GM13977 (cell line): ENCODE results near the gene MTFP1.
A peak's percentile ranks its signal among the peaks of the same experiment; 100 is the strongest.
"Not testable (repeated sequence)": the region's sequence is repeated elsewhere in the genome, so short reads cannot be mapped to it uniquely, and the experiment has no call there.

ENCODE experiments used
- DNase-seq: peaks from one replicate; pipeline ENCODE4 v3.0.0; 2012; ENCODE audit warnings: low spot score
- in situ Hi-C: fragments of 300-500 bp; cut with MboI; formaldehyde crosslinking; loops from one replicate; pipeline ENCODE4 v1.12.0; 2022; ENCODE audit warnings: low sequenced_read_pairs, low pct_unique_long_range_greater_than_20kb, mixed read lengths, inconsistent platforms; ENCODE audit not compliant: unreplicated experiment
- TF ChIP-seq, protein P1 (sequence below): IDR thresholded peaks from 2 replicates; pipeline ENCODE4 v1.5.1; 2012; ENCODE audit warnings: mild to moderate bottlenecking, control low read depth; ENCODE audit not compliant: insufficient read depth; ENCODE audit errors: extremely low read depth, missing control alignments

Gene MTFP1

DNA sequence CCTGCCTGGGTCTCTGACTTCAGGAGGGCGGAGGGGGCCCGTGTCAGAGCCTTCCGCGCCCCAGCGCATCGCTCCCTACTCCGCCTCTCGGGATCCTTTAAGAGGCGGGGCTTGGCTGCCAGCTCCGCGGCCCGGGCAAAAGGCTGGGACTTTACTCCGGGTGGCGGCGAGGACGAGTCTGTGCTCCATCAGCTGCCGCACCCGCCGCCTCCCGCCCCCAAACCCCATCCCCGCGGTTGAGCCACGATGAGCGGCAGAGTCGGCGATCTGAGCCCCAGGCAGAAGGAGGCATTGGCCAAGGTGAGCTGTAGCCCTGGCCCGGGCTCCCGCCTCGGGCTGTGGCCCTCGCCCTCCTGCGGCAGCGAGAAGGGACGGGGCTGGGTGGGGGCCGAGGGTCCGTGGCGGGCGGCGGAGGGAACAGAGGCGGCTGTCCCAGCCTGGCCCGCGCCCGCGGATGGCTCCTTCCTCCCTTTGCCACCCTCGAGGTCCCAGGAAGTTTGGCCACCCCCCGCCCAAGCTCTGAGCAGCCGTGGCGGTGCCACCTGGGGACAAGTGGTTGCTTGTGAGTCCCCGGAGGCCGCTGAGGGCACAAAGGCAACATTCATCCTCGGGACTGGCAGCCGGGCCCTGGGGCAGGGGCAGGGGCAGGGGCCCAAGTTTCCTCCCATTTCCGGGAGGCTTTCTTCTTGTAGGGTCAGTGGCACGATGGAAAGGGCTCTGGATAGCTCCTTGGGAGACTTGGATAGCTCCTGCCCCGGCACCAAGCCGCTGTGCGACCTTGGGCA lies 28.5 kb upstream of the MTFP1 start, which contains the start of gene SEC14L2:
Gene SEC14L2, plus strand, starts transcription at position 148 of the 785 bp plus-strand sequence. Its CDS starts 99 bp downstream, at position 247.
- TF ChIP-seq, protein P1, sequence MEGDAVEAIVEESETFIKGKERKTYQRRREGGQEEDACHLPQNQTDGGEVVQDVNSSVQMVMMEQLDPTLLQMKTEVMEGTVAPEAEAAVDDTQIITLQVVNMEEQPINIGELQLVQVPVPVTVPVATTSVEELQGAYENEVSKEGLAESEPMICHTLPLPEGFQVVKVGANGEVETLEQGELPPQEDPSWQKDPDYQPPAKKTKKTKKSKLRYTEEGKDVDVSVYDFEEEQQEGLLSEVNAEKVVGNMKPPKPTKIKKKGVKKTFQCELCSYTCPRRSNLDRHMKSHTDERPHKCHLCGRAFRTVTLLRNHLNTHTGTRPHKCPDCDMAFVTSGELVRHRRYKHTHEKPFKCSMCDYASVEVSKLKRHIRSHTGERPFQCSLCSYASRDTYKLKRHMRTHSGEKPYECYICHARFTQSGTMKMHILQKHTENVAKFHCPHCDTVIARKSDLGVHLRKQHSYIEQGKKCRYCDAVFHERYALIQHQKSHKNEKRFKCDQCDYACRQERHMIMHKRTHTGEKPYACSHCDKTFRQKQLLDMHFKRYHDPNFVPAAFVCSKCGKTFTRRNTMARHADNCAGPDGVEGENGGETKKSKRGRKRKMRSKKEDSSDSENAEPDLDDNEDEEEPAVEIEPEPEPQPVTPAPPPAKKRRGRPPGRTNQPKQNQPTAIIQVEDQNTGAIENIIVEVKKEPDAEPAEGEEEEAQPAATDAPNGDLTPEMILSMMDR: no peak
- in situ Hi-C loops: loop anchor here (25.0 kb wide), 1 partner anchor 285 kb away; no protein-coding TSS in a partner anchor
- DNase-seq: peak; percentile 46

DNA sequence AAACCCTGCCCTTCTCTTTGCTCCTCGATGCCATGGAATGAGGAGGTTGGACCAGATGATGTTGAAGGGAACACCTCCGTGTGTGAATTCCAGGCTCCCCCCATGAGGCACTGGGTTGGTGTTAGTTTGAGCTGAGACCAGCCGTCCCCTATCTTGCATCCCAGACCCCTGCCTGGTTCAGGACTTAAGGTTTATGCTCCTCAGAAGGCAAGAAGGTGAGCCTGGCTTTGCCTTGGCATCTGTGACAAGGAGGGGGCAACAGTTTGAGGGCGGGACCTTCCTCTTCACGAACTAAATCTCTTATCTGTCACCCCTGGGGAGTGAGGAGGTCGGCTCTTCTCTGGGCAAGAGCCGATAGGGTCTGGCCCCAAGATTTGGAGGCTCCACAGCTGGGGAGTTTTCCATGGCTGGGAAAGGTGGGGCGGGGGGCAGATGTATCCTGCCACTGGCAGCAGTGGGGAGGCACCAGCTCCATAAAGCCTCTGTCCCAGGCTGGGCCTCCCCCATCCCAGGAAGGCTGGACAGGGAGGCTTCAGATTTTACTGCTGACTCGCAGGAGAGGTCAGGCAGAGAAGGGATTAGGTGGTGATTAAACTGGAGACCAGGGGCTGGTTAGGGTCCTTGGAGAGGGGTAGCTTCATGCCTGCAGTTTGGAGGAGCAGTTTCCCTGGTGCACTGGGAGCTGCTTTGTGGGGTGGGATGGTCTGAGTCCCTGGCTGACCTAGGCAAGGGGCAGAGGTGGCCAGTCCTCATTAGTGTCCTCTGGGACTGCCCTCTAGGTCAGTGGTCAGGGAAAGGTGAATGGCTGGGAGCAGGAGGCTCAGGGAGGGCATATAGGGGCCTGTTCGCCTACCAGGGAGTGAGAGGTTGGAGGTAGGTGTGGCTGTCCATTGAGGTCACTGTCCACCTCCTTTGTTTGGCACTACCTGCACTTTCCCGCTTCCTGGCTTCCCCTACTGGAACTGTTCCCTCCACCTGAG lies 27.6 kb upstream of the MTFP1 start:
- no peak for DNase-seq
- TF ChIP-seq, protein P1: no peak
- in situ Hi-C loops: loop anchor here (25.0 kb wide), 1 partner anchor 286 kb away; no protein-coding TSS in a partner anchor

DNA sequence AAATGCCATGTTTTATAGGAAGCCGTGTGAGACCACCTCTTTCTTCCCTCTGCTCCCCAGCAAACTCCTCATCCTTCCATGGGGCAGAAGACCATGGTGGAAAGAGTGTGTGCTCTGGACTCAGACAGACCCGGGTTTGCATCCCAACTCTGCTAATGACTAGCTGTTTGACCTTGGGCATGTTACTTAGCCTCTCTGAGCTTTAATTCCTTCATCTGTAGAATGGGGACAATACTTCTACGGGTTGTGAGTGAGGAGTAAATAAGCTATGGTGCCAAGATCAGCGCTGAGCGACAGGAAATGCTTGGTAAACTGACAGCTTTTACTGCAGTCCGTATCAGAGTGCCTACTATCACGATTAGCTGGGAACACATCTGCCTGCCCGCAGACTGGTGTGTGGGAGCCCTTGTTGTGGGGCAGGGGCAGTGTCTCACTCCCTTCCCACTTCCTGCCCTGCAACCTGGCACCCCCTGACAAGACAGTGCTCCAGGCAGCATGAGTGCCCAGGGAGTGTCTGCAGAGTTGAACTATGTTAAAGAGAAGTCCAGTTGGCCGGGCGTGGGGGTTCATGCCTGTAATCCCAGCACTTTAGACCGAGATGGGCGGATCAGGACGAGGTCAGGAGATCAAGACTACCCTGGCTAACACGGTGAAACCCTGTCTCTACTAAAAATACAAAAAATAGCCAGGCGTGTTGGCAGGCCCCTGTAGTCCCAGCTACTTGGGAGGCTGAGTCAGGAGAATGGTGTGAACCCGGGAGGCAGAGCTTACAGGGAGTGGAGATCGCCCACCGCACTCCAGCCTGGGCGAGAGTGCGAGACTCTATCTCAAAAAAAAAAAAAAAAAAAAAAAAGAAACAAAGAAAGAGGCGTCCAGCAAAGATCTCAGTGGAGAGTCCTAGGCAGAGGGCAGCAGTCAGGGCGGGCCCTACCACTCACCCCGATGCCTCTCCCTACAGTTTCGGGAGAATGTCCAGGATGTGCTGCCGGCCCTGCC lies 26.6 kb upstream of the MTFP1 start:
- TF ChIP-seq, protein P1: no peak
- in situ Hi-C loops: loop anchor here (25.0 kb wide), 1 partner anchor 287 kb away; no protein-coding TSS in a partner anchor
- no peak for DNase-seq

DNA sequence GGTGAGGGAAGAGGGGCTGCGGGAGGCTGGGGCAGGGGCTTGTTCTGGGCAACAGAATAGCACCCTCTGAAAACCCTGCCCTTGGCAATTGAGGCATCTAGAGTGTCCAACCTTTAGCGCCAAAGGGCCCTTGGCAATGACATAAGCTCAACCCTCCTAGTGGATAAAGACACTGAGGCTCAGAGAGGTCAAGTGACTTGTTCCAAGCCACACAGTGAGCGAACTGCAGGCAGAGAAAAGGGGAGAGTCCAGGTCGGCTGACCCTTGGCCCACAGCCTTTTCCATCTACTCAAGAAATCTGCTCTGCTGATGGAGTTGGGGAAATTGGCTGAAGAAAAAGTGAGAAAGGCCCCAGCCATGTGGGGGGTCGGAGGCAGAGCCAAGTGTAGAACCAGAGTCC lies 25.9 kb upstream of the MTFP1 start:
- in situ Hi-C loops: loop anchor here (25.0 kb wide), 1 partner anchor 287 kb away; no protein-coding TSS in a partner anchor
- TF ChIP-seq, protein P1: no peak
- no peak for DNase-seq

DNA sequence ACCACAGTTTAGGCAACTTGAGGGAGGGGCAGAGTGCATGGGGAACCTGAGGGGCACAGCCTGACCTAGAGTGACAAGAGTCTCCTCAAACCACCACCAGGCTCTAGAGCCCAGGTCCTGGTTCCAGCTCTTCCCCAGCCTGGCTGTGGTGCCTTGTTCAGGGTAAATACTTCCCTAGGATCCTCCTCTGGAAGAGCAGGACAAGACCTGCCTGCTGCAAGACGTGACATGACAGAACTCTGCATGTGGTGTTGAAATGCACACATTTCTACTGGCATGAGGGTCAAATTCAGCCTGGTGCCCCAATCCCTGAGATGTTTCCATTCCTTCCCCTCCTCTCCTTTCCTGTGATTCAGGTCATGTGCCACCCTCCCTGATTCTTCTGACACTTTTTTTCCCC lies 25.4 kb upstream of the MTFP1 start:
- in situ Hi-C loops: no loop called here
- TF ChIP-seq, protein P1: no peak
- DNase-seq: no peak

DNA sequence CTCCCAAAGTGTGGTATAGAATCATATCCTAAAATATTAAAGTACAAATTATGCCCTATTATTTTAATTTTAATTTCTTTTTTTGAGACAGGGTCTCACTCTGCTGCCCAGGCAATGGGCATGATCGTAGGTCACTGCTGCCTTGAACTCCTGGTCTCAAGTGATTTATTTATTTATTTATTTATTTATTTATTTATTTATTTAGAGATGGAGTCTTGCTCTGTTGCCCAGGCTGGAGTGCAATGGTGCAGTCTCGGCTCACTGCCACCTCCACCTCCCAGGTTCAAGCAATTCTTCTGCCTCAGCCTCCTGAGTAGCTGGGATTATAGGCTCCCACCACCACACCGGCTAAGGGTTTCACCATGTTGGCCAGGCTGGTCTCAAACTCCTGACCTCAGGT lies 24.5 kb upstream of the MTFP1 start:
- in situ Hi-C loops: not testable (repeated sequence)

More for the DNA sequence above, 24.5 kb upstream of the MTFP1 start:
- not testable (repeated sequence) for DNase-seq
